AG04449 (cell line): ENCODE data around the gene HINFP.

ENCODE experiments used
- CTCF ChIA-PET: fragments of 350-600 bp; formaldehyde crosslinking; extraction: SDS; loops from one replicate; lab custom pipeline; 2021; ENCODE audit warnings: antibody characterized with exemption; lab: Yijun Ruan, JAX
- POLR2A ChIA-PET: fragments of 400-600, 350-600 bp; formaldehyde crosslinking; extraction: SDS; loops from one replicate; lab custom pipeline; 2020; ENCODE audit warnings: antibody characterized with exemption, inconsistent platforms; lab: Yijun Ruan, JAX
- DNase-seq: peaks from one replicate; pipeline ENCODE4 v3.0.0-alpha.2; 2010; ENCODE audit warnings: low read depth, low spot score
- H3K4me3 ChIP-seq: 2 replicates; pipeline ENCODE4 v1.5.1; 2011; ENCODE audit warnings: low read depth, mild to moderate bottlenecking, control low read depth, low read length
- CTCF ChIP-seq: IDR thresholded peaks from one replicate; pipeline ENCODE4 v1.5.1; 2011; ENCODE audit warnings: mild to moderate bottlenecking, moderate library complexity, low read length, control low read depth, inconsistent platforms; ENCODE audit not compliant: insufficient read depth; ENCODE audit errors: missing control alignments

Gene HINFP

GRCh38 chr11:119172513-119172912, 51.1 kb downstream of the HINFP start:
- CTCF ChIA-PET, result interaction anchor here (6.1 to 11.5 kb wide), 2 partner anchors 19 to 22 kb away, joined by 52 to 139 read pairs; partner anchors contain the start of gene ABCG4
- H3K4me3 ChIP-seq, result no peak overlapping the region
- no peak for TF ChIP-seq CTCF
- POLR2A ChIA-PET, result no interaction called here
- DNase-seq, result no peak

GRCh38 chr11:119173453-119173852, 52.1 kb downstream of the HINFP start:
- no peak for DNase-seq
- ChIA-PET POLR2A (interaction anchor here (0.6 kb wide), 2 partner anchors 71 kb away, joined by 4 to 5 read pairs; partner anchors contain the start of gene DPAGT1), CTCF (interaction anchor here (0.6 to 11.5 kb wide), 4 partner anchors 9 to 21 kb away, joined by 3 to 139 read pairs (median 28); partner anchors contain the start of genes ABCG4 and NHERF4)
- no peak for TF ChIP-seq CTCF
- no peak overlapping the region for H3K4me3 ChIP-seq

- ChIA-PET POLR2A (no interaction called here), CTCF (interaction anchor here (1.1 to 5.8 kb wide), 4 partner anchors 11 to 73 kb away, joined by 4 to 40 read pairs (median 6); partner anchors contain the start of gene CBL)
- H3K4me3 ChIP-seq, result no peak overlapping the region
- TF ChIP-seq CTCF, result no peak
- no peak for DNase-seq
Measured at GRCh38 chr11:119175493-119176077, 54.2 kb downstream of the HINFP start.

- POLR2A ChIA-PET, result no interaction called here
- no peak for TF ChIP-seq CTCF
- no peak for DNase-seq
- no peak overlapping the region for H3K4me3 ChIP-seq
- CTCF ChIA-PET, result interaction anchor here (0.7 to 5.8 kb wide), 8 partner anchors 9 to 146 kb away, joined by 3 to 40 read pairs (median 4); partner anchors contain the start of genes ABCG4 and CBL
Measured at GRCh38 chr11:119178166-119178680, 56.8 kb downstream of the HINFP start.

- POLR2A ChIA-PET, result no interaction called here
- no peak overlapping the region for H3K4me3 ChIP-seq
- DNase-seq, result no peak
- no peak for TF ChIP-seq CTCF
- CTCF ChIA-PET, result interaction anchor here (0.9 to 5.8 kb wide), 6 partner anchors 10 to 27 kb away, joined by 3 to 40 read pairs (median 4); partner anchors contain the start of gene CBL
Measured at GRCh38 chr11:119179342-119179741, 58.0 kb downstream of the HINFP start.

- DNase-seq, result no peak
Measured at GRCh38 chr11:119179983-119180382, 58.6 kb downstream of the HINFP start.

More at GRCh38 chr11:119179983-119180382, 58.6 kb downstream of the HINFP start:
- H3K4me3 ChIP-seq, result no peak overlapping the region
- ChIA-PET CTCF (interaction anchor here (0.7 to 5.8 kb wide), 8 partner anchors 11 to 105 kb away, joined by 3 to 40 read pairs (median 4); partner anchors contain the start of genes CBL and NLRX1), POLR2A (interaction anchor here (1.1 kb wide), 1 partner anchor 11 kb away, joined by 3 read pairs; no protein-coding TSS in a partner anchor)
- no peak for TF ChIP-seq CTCF
